Measurements from ENCODE around the gene ZNF135.

Gene ZNF135

GRCh38 chr19:58037927-58038687, 21.0 kb upstream of the ZNF135 start:
- H3K27me3 ChIP-seq (ENCODE audit: insufficient read depth, low read length): peaks cover 6% of the 10 kb centered on the region
- no peak overlapping the region for H3K4me2 ChIP-seq (ENCODE audit: low read length)
- H3K79me2 ChIP-seq (ENCODE audit: control insufficient read depth, insufficient read depth, low read length, poor library complexity): no peaks in the 10 kb centered on the region
- no peaks in the 10 kb centered on the region for H3K4me1 ChIP-seq (ENCODE audit: control insufficient read depth in 1 of 2, insufficient read depth in 2 of 2, low read length in 2 of 2)
- H3K27ac ChIP-seq (ENCODE audit: low read depth, low read length): no peak overlapping the region
- no peak overlapping the region for H4K91ac ChIP-seq (ENCODE audit: low read depth, low read length)
- no peak overlapping the region for H3K23ac ChIP-seq (ENCODE audit: low read length)
- H3K9me3 ChIP-seq (ENCODE audit: insufficient read depth, low read depth, low read length): peaks cover 25% of the 10 kb centered on the region
- H3K18ac ChIP-seq (ENCODE audit: low read length): no peak overlapping the region
- no peak overlapping the region for H4K12ac ChIP-seq (ENCODE audit: low read depth, low read length)
- H3K4me3 ChIP-seq (ENCODE audit: low read depth, low read length): no peak overlapping the region
- H2AK5ac ChIP-seq (ENCODE audit: low read length): no peak overlapping the region
- no peak for DNase-seq
- H3K36me3 ChIP-seq (ENCODE audit: control insufficient read depth in 1 of 2, insufficient read depth in 2 of 2, low read length in 2 of 2): no peaks in the 10 kb centered on the region
- H3K4ac ChIP-seq (ENCODE audit: low read depth, low read length): no peak overlapping the region
- H2AFZ ChIP-seq (ENCODE audit: insufficient read depth, low read length, poor library complexity): no peak overlapping the region
- no peak overlapping the region for H2BK120ac ChIP-seq (ENCODE audit: insufficient read depth, low read length, poor library complexity)
- WGBS (ENCODE audit: extremely low coverage, insufficient coverage, insufficient read length): no CpG with 5 or more reads among the region's 44 CpGs
- no peak overlapping the region for H2BK12ac ChIP-seq (ENCODE audit: low read length)
- no peak overlapping the region for H2BK5ac ChIP-seq (ENCODE audit: low read depth, low read length, poor library complexity)
- no peak overlapping the region for H3K9ac ChIP-seq (ENCODE audit: low read length)
- H3K14ac ChIP-seq (ENCODE audit: low read length): no peak overlapping the region
- H4K8ac ChIP-seq (ENCODE audit: low read depth, low read length): no peak overlapping the region
- no peaks in the 10 kb centered on the region for H3K79me1 ChIP-seq (ENCODE audit: low read length)

- H4K8ac ChIP-seq (ENCODE audit: low read depth, low read length): no peak overlapping the region
- no peak overlapping the region for H3K23ac ChIP-seq (ENCODE audit: low read length)
- H3K27me3 ChIP-seq (ENCODE audit: insufficient read depth, low read length): peaks cover 6% of the 10 kb centered on the region
- no peak overlapping the region for H2BK5ac ChIP-seq (ENCODE audit: low read depth, low read length, poor library complexity)
- no CpG with 5 or more reads among the region's 8 CpGs for WGBS (ENCODE audit: extremely low coverage, insufficient coverage, insufficient read length)
- no peak overlapping the region for H3K27ac ChIP-seq (ENCODE audit: low read depth, low read length)
- H3K36me3 ChIP-seq (ENCODE audit: control insufficient read depth in 1 of 2, insufficient read depth in 2 of 2, low read length in 2 of 2): no peaks in the 10 kb centered on the region
- no peak overlapping the region for H4K12ac ChIP-seq (ENCODE audit: low read depth, low read length)
- H3K4me2 ChIP-seq (ENCODE audit: low read length): no peak overlapping the region
- no peak overlapping the region for H2AK5ac ChIP-seq (ENCODE audit: low read length)
- no peak for DNase-seq
- no peak overlapping the region for H2BK120ac ChIP-seq (ENCODE audit: insufficient read depth, low read length, poor library complexity)
- no peak overlapping the region for H3K14ac ChIP-seq (ENCODE audit: low read length)
- no peak overlapping the region for H3K4ac ChIP-seq (ENCODE audit: low read depth, low read length)
- no peak overlapping the region for H3K9ac ChIP-seq (ENCODE audit: low read length)
- no peaks in the 10 kb centered on the region for H3K79me2 ChIP-seq (ENCODE audit: control insufficient read depth, insufficient read depth, low read length, poor library complexity)
- H3K4me1 ChIP-seq (ENCODE audit: control insufficient read depth in 1 of 2, insufficient read depth in 2 of 2, low read length in 2 of 2): no peaks in the 10 kb centered on the region
- peaks cover 25% of the 10 kb centered on the region for H3K9me3 ChIP-seq (ENCODE audit: insufficient read depth, low read depth, low read length)
- no peak overlapping the region for H4K91ac ChIP-seq (ENCODE audit: low read depth, low read length)
- H3K79me1 ChIP-seq (ENCODE audit: low read length): no peaks in the 10 kb centered on the region
- H3K4me3 ChIP-seq (ENCODE audit: low read depth, low read length): no peak overlapping the region
- H2AFZ ChIP-seq (ENCODE audit: insufficient read depth, low read length, poor library complexity): no peak overlapping the region
- H3K18ac ChIP-seq (ENCODE audit: low read length): no peak overlapping the region
- H2BK12ac ChIP-seq (ENCODE audit: low read length): no peak overlapping the region
Measured at GRCh38 chr19:58038688-58039204, 20.3 kb upstream of the ZNF135 start.

- Histone ChIP-seq H4K8ac (ENCODE audit: low read depth, low read length) (no peak overlapping the region), H3K36me3 (ENCODE audit: control insufficient read depth in 1 of 2, insufficient read depth in 2 of 2, low read length in 2 of 2) (no peaks in the 10 kb centered on the region), H3K27ac (ENCODE audit: low read depth, low read length) (no peak overlapping the region), H2BK120ac (ENCODE audit: insufficient read depth, low read length, poor library complexity) (no peak overlapping the region), H3K14ac (ENCODE audit: low read length) (no peak overlapping the region), H3K27me3 (ENCODE audit: insufficient read depth, low read length) (peaks cover 3% of the 10 kb centered on the region), H2AK5ac (ENCODE audit: low read length) (no peak overlapping the region), H2BK12ac (ENCODE audit: low read length) (no peak overlapping the region), H3K79me1 (ENCODE audit: low read length) (no peaks in the 10 kb centered on the region), H3K18ac (ENCODE audit: low read length) (no peak overlapping the region), H4K12ac (ENCODE audit: low read depth, low read length) (no peak overlapping the region), H2BK5ac (ENCODE audit: low read depth, low read length, poor library complexity) (no peak overlapping the region), H3K9ac (ENCODE audit: low read length) (no peak overlapping the region), H4K91ac (ENCODE audit: low read depth, low read length) (no peak overlapping the region), H3K4ac (ENCODE audit: low read depth, low read length) (no peak overlapping the region), H3K79me2 (ENCODE audit: control insufficient read depth, insufficient read depth, low read length, poor library complexity) (no peaks in the 10 kb centered on the region), H3K4me2 (ENCODE audit: low read length) (no peak overlapping the region), H3K23ac (ENCODE audit: low read length) (no peak overlapping the region), H3K4me3 (ENCODE audit: low read depth, low read length) (no peak overlapping the region), H3K9me3 (ENCODE audit: insufficient read depth, low read depth, low read length) (peaks cover 40% of the 10 kb centered on the region), H2AFZ (ENCODE audit: insufficient read depth, low read length, poor library complexity) (no peak overlapping the region), H3K4me1 (ENCODE audit: control insufficient read depth in 1 of 2, insufficient read depth in 2 of 2, low read length in 2 of 2) (no peaks in the 10 kb centered on the region)
- no CpG with 5 or more reads among the region's 21 CpGs for WGBS (ENCODE audit: extremely low coverage, insufficient coverage, insufficient read length)
- no peak for DNase-seq
Measured at GRCh38 chr19:58040751-58041525, 18.1 kb upstream of the ZNF135 start.

- Histone ChIP-seq H3K4me2 (ENCODE audit: low read length) (no peak overlapping the region), H3K79me2 (ENCODE audit: control insufficient read depth, insufficient read depth, low read length, poor library complexity) (no peaks in the 10 kb centered on the region), H3K9me3 (ENCODE audit: insufficient read depth, low read depth, low read length) (peaks cover 55% of the 10 kb centered on the region), H3K79me1 (ENCODE audit: low read length) (no peaks in the 10 kb centered on the region), H3K4me1 (ENCODE audit: control insufficient read depth in 1 of 2, insufficient read depth in 2 of 2, low read length in 2 of 2) (no peaks in the 10 kb centered on the region), H2AK5ac (ENCODE audit: low read length) (no peak overlapping the region), H4K91ac (ENCODE audit: low read depth, low read length) (no peak overlapping the region), H2AFZ (ENCODE audit: insufficient read depth, low read length, poor library complexity) (no peak overlapping the region), H3K27ac (ENCODE audit: low read depth, low read length) (no peak overlapping the region), H2BK12ac (ENCODE audit: low read length) (no peak overlapping the region), H3K27me3 (ENCODE audit: insufficient read depth, low read length) (peaks cover 3% of the 10 kb centered on the region), H3K18ac (ENCODE audit: low read length) (no peak overlapping the region), H4K8ac (ENCODE audit: low read depth, low read length) (no peak overlapping the region), H3K23ac (ENCODE audit: low read length) (no peak overlapping the region), H3K36me3 (ENCODE audit: control insufficient read depth in 1 of 2, insufficient read depth in 2 of 2, low read length in 2 of 2) (no peaks in the 10 kb centered on the region), H3K4me3 (ENCODE audit: low read depth, low read length) (no peak overlapping the region), H2BK120ac (ENCODE audit: insufficient read depth, low read length, poor library complexity) (no peak overlapping the region), H4K12ac (ENCODE audit: low read depth, low read length) (no peak overlapping the region), H3K4ac (ENCODE audit: low read depth, low read length) (no peak overlapping the region), H3K9ac (ENCODE audit: low read length) (no peak overlapping the region), H2BK5ac (ENCODE audit: low read depth, low read length, poor library complexity) (no peak overlapping the region), H3K14ac (ENCODE audit: low read length) (no peak overlapping the region)
- DNase-seq: no peak
- WGBS (ENCODE audit: extremely low coverage, insufficient coverage, insufficient read length): no CpG with 5 or more reads among the region's 54 CpGs
Measured at GRCh38 chr19:58042495-58043340, 16.4 kb upstream of the ZNF135 start.

Data from trophoblast cell (in vitro differentiated cells and primary cell).